Retina (tissue), 1 donor: Measurements from ENCODE around the gene MED31.

Source experiments
- DNase-seq: peaks from one replicate; pipeline ENCODE4 v3.0.0-alpha.2; 2016

Gene MED31

GRCh38 chr17:6654841-6655731 lies 3.7 kb upstream of the MED31 start:
- peak; percentile 63 for DNase-seq

- no peak for DNase-seq
These were observed 581 bp upstream of the MED31 start for GRCh38 chr17:6651919-6652452.

DNA sequence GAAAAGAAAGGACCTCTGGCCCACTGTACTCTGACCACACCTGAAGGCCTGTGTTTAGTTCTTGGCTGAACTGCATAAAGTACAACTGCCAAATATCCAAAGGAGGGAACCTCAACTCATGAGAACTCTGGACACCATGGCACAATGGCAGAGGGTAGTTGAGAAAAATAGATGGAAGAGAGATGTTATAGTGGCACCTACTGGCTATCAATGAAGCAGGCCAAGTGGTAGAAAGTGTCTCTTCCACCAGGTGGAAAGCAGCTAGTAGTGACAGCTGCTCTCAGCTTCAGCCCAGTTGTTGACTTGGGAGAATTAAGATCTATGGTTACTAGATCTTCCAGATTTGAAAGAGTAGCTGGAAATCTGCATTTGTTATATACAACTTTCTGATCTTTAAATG lies 3.2 kb downstream of the MED31 start:
- DNase-seq, result no peak

DNA sequence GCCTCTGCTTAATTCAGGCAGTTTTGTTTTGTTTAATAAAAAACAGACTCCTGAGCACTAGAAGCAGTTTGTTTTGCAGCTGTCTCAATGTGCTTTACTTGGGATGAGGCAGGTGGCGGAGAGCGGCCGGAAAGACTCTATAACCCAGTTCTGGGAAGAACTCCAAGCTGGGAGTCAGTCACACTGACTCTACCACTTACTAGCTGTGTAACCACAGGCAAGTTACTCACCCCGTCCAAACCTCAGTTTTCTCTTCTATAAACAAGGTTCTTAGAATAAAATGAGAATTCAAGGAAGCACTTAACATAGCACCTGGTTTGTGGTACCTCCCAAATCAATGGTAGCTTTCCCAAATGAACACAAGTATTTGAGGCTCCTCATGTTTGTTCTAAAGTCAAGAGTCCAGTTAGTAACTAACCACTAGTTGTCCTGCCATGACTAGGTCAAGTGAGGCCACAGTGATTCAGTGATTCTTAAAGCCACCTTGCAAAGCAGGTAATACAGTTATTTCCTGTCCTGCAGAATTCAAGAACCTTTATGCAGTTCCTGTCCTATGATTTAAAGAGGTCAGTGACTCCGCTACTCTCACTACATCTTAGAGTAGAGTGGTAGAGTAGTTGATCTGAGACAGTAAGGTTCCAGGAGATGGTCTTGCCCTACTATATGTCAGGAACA lies 7.8 kb downstream of the MED31 start:
- DNase-seq, result no peak

- DNase-seq, result no peak
These were observed 8.8 kb downstream of the MED31 start for GRCh38 chr17:6642592-6642991.

DNA sequence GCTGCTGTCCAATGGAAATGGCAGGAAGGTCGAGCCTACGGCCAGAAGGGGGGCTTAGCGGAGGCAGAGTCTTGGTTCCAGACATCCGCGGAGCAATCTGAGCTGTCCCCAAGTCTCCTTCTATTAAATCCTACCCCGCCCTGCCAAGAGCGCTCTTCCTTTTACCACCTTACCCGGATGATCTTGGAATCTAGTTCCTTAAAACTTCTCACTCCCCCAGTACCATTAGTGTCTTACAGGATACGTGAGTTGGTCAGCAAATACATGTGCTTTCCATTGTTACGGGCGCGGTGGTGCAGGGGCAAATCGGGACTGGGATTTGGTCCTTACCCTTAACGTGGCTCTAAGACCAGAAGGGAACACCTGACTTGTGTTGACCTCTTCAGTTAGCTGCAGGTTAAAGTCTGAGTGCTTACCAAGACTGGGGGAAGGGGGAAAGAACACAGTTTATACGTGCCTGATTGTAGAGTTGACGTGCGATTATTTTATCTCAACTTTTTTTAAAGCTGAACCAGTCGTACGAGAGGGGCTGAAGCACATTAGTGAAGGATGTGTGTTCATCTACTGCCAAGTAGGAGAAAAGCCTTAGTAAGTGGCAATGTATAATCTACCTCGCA lies 10.1 kb downstream of the MED31 start:
- no peak for DNase-seq

DNA sequence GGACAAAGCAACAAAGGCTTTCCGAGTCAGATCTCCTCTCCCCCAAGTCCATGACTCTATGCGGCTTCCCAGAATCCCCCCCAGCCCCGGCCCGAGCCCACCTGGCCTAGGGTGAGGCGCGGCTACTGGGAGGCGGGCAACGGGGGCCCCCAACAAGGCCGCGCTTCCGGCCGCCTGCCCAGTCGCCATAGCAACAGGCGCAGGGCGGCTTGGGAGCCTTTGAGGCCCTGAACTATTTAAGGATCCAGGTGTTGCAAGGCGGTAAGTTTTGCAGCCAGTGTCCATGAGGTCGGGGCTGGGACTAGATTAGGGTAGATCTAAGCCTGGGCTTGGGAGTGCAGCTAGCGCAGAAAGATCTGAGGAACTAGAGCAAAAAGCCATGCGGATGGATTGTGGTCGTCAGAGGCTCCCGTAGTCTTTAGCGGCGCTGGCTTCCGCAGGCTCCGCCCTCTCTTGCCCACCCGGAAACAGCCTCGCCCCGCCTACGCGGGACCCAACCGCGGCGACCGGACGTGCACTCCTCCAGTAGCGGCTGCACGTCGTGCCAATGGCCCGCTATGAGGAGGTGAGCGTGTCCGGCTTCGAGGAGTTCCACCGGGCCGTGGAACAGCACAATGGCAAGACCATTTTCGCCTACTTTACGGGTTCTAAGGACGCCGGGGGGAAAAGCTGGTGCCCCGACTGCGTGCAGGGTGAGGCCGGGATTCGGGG lies 10.7 kb downstream of the MED31 start, which contains the start of the genes KIAA0753 and TXNDC17:
TSS of gene KIAA0753 (minus strand) at position 176 of the 711 bp plus-strand sequence. CDS start 5,608 bp downstream, outside the sequence.
TSS of gene TXNDC17 (plus strand) at position 525 of the 711 bp plus-strand sequence. CDS start at position 548, 23 bp downstream.
- DNase-seq, result peak; percentile 98

DNA sequence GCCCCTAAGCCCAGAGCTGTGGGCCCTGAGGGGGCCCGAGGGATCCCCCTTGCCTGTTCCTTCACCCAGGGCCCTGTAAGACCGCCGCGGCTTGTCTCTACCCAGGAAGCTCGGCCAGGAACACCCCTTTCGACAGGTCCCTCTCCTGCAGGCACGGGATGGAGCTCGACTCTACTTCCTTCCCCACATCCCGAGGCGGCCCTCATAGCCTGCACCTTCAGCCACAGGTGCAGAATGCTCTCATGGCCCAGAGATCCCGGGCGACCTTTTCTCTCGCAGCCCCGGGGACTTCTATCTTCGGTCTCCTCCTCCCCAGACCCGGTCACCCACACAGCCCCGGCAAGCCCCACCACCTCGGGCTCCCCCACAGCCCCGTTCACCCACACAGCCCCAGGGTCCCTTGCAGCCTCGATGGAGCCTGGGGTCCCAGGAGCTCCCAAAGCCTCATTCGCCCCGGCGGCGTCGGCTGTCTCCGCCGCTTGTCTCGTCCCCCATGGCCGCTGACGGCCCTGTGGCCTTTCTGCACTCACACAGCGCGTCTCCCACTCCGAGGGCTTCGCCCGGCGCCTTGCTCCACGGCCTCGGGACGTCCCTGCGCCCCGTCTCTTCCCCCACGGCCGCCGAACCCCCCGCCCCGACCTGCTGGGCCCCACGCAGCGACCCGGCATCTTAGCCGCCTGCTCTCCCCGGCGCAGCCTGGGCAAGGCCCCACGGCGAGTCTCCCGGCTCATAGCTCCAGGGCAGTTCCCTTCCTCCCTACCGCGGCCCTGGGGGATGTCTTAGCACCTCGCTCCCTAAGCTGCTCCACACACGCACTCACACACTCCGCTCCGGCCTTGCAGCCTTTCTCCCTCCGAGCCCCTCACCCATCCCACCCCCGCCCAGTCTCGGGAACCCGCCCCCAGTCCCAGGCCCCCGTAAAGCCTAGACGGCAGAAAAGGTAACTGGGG lies 11.5 kb downstream of the MED31 start:
- no peak for DNase-seq

DNA sequence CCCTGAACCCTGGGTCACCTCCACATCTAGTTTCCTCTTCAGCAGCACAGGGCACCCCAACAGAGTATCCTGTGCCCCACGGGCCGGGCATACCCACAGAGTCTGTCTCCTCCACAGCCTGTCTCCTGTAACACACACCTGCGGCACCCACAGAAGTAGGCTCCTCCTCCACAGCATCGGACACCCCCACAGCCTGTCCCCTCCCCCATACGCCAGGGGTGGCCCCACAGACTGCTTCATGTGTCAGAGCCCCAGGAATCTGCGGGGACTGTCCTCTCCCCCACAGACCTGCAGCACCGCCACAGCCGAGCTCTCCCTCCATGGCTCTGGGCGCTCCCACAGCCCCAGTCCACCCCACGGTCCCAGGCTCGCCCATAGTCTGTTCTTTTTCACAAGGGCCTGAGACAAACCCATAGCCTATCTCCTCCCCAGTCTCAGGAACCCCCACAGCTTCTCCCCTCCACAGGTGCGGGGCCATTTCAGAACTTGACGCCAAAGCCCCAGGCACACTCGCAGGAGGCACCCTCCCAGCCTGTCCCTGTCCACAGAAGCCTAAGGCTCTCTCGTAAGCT lies 12.3 kb downstream of the MED31 start:
- DNase-seq, result no peak

GRCh38 chr17:6638046-6638908 lies 13.1 kb downstream of the MED31 start:
- DNase-seq, result no peak

DNA sequence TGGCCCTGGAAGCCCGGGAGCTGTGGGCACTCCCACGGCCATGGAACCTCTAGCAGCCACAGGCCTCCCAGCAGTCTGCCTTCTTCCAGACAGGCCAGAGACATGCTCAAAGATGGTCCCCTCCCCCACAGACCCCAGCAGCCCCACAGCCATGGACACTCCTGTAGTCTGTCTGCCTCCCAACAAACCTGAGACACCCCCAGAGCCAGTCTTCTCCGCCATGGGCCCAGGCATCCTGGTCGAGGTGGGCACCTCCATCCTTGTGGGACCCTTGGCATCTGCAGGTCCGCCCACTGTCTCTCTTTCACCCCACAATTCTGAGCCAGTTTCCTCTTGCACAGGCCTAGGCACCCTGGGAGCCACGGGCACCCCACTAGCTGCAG lies 14.0 kb downstream of the MED31 start:
- DNase-seq, result no peak

DNA sequence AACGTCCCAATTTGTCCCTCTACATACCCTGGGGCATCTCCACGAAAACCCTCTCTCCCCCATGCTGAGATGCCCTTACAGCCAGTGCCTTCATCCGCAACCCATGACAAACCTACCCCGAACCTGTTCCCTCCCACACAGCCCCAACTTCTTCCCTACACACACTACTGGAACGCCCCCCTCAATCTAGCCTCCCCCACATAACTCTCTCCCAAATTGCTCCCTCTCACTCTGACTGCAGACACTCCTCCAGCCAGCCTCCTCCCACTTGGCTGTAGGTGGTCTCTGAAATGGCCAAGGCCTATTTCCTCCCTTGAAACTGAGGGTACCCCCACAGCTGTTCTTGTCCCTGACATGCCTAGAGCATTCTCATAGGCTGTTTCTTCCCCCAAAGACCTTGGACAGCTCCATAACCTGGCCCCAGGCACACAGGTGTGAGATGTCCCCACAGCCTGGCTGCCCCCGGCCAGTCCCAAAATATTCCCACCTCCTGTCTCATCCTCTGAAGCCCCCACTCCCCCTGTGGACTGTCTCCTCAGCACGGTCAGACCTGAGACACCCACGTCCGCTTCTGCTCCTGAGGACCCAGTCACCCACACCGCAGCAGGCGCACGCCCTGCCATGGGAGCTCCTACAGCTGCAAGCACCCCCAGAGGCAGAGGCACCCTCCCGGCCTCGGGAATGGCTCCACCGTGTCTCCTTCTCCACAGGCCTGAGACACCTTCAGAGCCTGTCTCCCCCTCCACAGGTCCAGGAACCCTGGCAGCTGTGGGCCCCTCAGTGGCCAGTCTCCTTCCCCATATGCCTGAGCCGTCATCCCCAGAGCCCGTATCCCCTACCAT lies 14.6 kb downstream of the MED31 start:
- DNase-seq, result no peak

DNA sequence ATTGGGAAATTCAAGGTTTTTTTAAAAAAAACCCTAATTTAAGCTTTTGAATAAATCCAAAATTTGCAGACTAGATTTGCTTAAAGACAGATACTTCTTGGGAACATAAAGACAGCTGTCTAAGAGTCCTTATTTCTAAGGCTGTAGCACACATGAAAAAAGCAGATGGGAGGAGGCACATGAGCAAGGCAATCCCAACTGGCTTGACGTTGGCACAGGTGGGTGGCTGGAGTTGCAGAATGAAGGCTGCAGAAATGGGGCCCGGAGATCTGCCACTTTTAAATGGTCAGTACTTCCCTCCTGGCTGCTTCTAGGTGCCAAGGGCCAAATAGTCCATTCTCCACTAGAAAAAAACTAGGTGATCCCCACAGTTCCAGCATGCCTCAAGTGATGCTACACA lies 15.3 kb downstream of the MED31 start:
- no peak for DNase-seq

DNA sequence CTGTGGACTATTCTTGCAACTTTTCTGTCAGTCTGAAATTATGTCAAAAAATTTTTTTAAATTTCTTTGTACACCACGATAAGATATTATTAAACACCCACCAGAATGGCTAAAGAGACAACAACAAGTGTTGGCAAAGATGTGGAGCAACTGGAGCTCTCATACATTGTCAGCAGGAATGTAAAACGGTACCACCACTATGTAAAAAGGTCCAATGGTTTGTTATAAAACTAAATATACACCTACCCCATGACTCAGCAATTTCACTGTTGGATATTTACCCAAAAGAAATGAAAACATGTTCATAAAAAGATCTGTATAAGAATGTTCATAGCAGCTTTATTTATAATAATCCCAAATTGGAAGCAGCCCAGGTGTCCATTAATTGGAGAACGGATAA lies 18.1 kb downstream of the MED31 start:
- DNase-seq, result no peak

DNA sequence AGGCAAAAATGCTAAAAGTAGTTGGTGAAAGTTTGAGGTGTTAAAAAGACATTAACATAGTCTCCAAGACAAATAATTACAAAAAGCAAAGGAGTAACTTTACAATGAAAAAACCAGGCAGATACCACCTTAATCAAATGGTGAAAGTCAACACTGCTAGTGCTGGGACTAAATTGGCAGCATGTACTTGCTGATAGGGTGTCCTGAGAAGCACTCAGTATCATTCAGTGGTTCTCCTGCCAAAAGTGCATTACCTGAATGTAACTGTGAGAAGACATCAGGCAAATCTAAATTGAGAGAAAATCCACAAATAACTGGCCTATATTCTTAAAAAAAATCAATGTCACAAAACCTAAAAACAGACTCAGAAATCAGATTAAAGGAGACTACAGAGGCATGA lies 18.9 kb downstream of the MED31 start:
- DNase-seq, result no peak

DNA sequence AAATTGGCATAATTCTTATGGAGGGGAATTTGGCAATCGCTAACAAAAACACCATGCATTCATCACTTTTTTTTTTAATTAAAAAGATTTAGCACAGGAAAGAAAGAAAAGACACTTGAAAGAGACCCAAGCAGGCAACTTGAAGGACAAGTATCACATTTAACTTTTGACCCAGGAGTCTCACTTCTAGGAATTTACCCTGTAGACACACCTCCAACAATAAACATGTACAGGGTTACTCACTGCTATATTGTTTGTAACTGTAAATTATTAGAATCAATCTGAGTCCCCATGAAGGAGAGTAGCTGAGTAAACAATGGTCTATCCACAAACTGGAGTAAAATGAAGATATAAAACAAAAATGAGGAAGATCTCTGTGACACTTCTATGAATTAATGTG lies 21.0 kb downstream of the MED31 start:
- DNase-seq, result no peak

DNA sequence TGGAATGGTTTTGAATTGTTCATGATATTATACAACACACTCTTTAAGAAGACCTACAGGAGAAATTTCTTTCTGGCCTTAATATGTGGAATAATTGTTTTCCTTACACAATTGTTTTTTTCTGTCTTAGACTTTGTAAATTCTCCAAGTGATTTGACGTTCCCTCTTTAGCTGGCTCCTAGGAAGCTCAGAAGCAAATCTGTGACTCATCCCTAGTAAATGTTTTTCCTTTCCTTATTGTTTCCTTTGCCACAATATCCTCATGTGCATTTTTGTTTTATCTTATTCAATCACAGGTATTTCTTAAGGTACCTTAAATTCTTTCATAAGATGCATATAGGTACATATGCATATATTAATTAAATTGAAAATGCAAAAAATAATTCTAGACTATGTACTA lies 24.4 kb downstream of the MED31 start:
- DNase-seq, result no peak

GRCh38 chr17:6626616-6627015 lies 24.8 kb downstream of the MED31 start:
- no peak for DNase-seq

DNA sequence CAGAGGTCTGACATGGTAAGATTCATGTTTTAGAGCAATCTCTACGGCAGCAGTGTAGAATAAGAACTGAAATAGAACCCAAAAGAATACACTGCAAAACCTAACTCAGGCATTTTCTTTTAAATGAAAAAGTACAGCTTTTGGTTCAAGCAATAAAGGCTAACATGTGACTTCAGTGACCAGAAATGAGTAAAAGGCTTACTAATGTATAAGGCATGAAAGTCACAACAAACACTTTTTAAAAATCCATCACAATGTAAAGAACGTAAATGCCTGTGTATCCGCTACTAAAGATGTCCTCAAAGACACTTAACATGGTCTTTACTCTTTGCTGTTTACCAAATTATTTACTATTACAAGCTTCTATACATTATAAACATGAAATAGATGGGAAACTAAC lies 27.5 kb downstream of the MED31 start:
- no peak for DNase-seq
